Measurements from ENCODE around the gene DLG2. TPM values are rescaled to one million over a fixed set of nuclear protein-coding genes. Genes with fewer than 3 reads are reported as not detected.

The DLG2 gene
- total and polyA plus RNA-seq, 4 experiments from 2014 or later, result 0.78 to 2.7 (median 1.9) TPM

- Histone ChIP-seq H3K27ac (ENCODE audit: low read depth, low read length) (no peak overlapping the region), H3K4me3 (ENCODE audit: low read length in 2 of 2) (no peak overlapping the region), H3K4me1 (ENCODE audit: insufficient read depth, low read length) (no peaks in the 10 kb centered on the region), H3K27me3 (ENCODE audit: insufficient read depth, low read length) (no peaks in the 10 kb centered on the region), H3K36me3 (ENCODE audit: insufficient read depth, low read length) (no peaks in the 10 kb centered on the region), H3K9me3 (ENCODE audit: control insufficient read depth in 1 of 2, low read length in 2 of 2) (peaks cover 0 to 8% of the 10 kb centered on the region in 2 donors)
- ChIA-PET CTCF (ENCODE audit: partially characterized antibody) (no interaction called here), POLR2A (ENCODE audit: partially characterized antibody) (no interaction called here)
- Mint-ChIP-seq H3K27ac (no peak overlapping the region), H3K4me1 (no peaks in the 10 kb centered on the region), H3K27me3 (no peaks in the 10 kb centered on the region), H3K36me3 (peaks cover 2 to 12% of the 10 kb centered on the region in 2 donors), H3K4me3 (no peak overlapping the region), H3K9me3 (peaks cover 10 to 33% (median 24%) of the 10 kb centered on the region in 8 donors)
- intact Hi-C loops (cut with micrococcal nuclease), result no loop called here
- DNase-seq, result no peak
These were observed 101.5 kb downstream of the DLG2 start for GRCh38 chr11:85525686-85526085.

GRCh38 chr11:85517272-85517671 is 109.9 kb downstream of the DLG2 start:
- H3K4me3 Mint-ChIP-seq, result no peak overlapping the region
- peaks cover 6 to 35% (median 27%) of the 10 kb centered on the region in 8 donors for H3K9me3 Mint-ChIP-seq
- no peak for DNase-seq
- intact Hi-C loops (cut with micrococcal nuclease), result no loop called here
- Histone ChIP-seq H3K27me3 (ENCODE audit: insufficient read depth, low read length) (no peaks in the 10 kb centered on the region), H3K4me1 (ENCODE audit: insufficient read depth, low read length) (no peaks in the 10 kb centered on the region), H3K27ac (ENCODE audit: low read depth, low read length) (no peak overlapping the region), H3K9me3 (ENCODE audit: control insufficient read depth in 1 of 2, low read length in 2 of 2) (peaks cover 0 to 3% of the 10 kb centered on the region in 2 donors), H3K4me3 (ENCODE audit: low read length in 2 of 2) (no peak overlapping the region), H3K36me3 (ENCODE audit: insufficient read depth, low read length) (no peaks in the 10 kb centered on the region)
- H3K36me3 Mint-ChIP-seq, result peaks cover 2 to 3% of the 10 kb centered on the region in 2 donors
- ChIA-PET POLR2A (ENCODE audit: partially characterized antibody) (no interaction called here), CTCF (ENCODE audit: partially characterized antibody) (no interaction called here)
- no peak overlapping the region for H3K27ac Mint-ChIP-seq
- no peaks in the 10 kb centered on the region for H3K4me1 Mint-ChIP-seq
- H3K27me3 Mint-ChIP-seq, result peaks cover 0 to 2% of the 10 kb centered on the region in 2 donors

GRCh38 chr11:85495918-85496317 is 131.2 kb downstream of the DLG2 start:
- no peak overlapping the region for H3K4me3 Mint-ChIP-seq
- no peak for DNase-seq
- intact Hi-C loops (cut with micrococcal nuclease), result no loop called here
- peaks cover 0 to 7% (median under 1%) of the 10 kb centered on the region in 4 donors for H3K4me1 Mint-ChIP-seq
- Histone ChIP-seq H3K4me1 (ENCODE audit: insufficient read depth, low read length) (no peaks in the 10 kb centered on the region), H3K9me3 (ENCODE audit: control insufficient read depth in 1 of 2, low read length in 2 of 2) (no peaks in the 10 kb centered on the region), H3K27me3 (ENCODE audit: insufficient read depth, low read length) (no peaks in the 10 kb centered on the region), H3K36me3 (ENCODE audit: insufficient read depth, low read length) (no peaks in the 10 kb centered on the region), H3K4me3 (ENCODE audit: low read length in 2 of 2) (no peak overlapping the region), H3K27ac (ENCODE audit: low read depth, low read length) (no peak overlapping the region)
- POLR2A ChIA-PET (ENCODE audit: partially characterized antibody), result no interaction called here
- H3K9me3 Mint-ChIP-seq, result peaks cover 4 to 54% (median 43%) of the 10 kb centered on the region in 8 donors
- CTCF ChIA-PET (ENCODE audit: partially characterized antibody), result no interaction called here
- H3K27ac Mint-ChIP-seq, result no peak overlapping the region
- H3K36me3 Mint-ChIP-seq, result peaks cover 0 to 3% of the 10 kb centered on the region in 2 donors
- no peaks in the 10 kb centered on the region for H3K27me3 Mint-ChIP-seq

GRCh38 chr11:85494396-85494795 is 132.7 kb downstream of the DLG2 start:
- H3K4me1 Mint-ChIP-seq, result peaks cover 0 to 7% (median under 1%) of the 10 kb centered on the region in 4 donors
- ChIA-PET CTCF (ENCODE audit: partially characterized antibody) (no interaction called here), POLR2A (ENCODE audit: partially characterized antibody) (no interaction called here)
- H3K27me3 ChIP-seq (ENCODE audit: insufficient read depth, low read length), result no peaks in the 10 kb centered on the region
- no peaks in the 10 kb centered on the region for H3K9me3 ChIP-seq (ENCODE audit: control insufficient read depth in 1 of 2, low read length in 2 of 2)
- peaks cover 4 to 55% (median 41%) of the 10 kb centered on the region in 8 donors for H3K9me3 Mint-ChIP-seq
- H3K27ac ChIP-seq (ENCODE audit: low read depth, low read length), result no peak overlapping the region
- H3K27ac Mint-ChIP-seq, result no peak overlapping the region
- DNase-seq, result no peak
- no peak overlapping the region for H3K4me3 ChIP-seq (ENCODE audit: low read length in 2 of 2)
- no peaks in the 10 kb centered on the region for H3K36me3 ChIP-seq (ENCODE audit: insufficient read depth, low read length)
- H3K4me3 Mint-ChIP-seq, result no peak overlapping the region
- H3K36me3 Mint-ChIP-seq, result no peaks in the 10 kb centered on the region
- no peaks in the 10 kb centered on the region for H3K4me1 ChIP-seq (ENCODE audit: insufficient read depth, low read length)
- intact Hi-C loops (cut with micrococcal nuclease), result no loop called here
- H3K27me3 Mint-ChIP-seq, result no peaks in the 10 kb centered on the region

GRCh38 chr11:85485902-85486301 is 141.2 kb downstream of the DLG2 start:
- H3K27me3 Mint-ChIP-seq, result no peaks in the 10 kb centered on the region
- no peak overlapping the region for H3K27ac Mint-ChIP-seq
- no peaks in the 10 kb centered on the region for H3K4me1 ChIP-seq (ENCODE audit: insufficient read depth, low read length)
- peaks cover 2 to 75% (median 56%) of the 10 kb centered on the region in 8 donors for H3K9me3 Mint-ChIP-seq
- intact Hi-C loops (cut with micrococcal nuclease), result no loop called here
- H3K9me3 ChIP-seq (ENCODE audit: control insufficient read depth in 1 of 2, low read length in 2 of 2), result no peaks in the 10 kb centered on the region
- no peak overlapping the region for H3K4me3 Mint-ChIP-seq
- H3K27ac ChIP-seq (ENCODE audit: low read depth, low read length), result no peak overlapping the region
- no peaks in the 10 kb centered on the region for H3K36me3 ChIP-seq (ENCODE audit: insufficient read depth, low read length)
- H3K36me3 Mint-ChIP-seq, result peaks cover 5% of the 10 kb centered on the region in 2 donors
- no peak for DNase-seq
- POLR2A ChIA-PET (ENCODE audit: partially characterized antibody), result no interaction called here
- H3K4me1 Mint-ChIP-seq, result peaks cover 0 to 1% (median 0%) of the 10 kb centered on the region in 4 donors
- CTCF ChIA-PET (ENCODE audit: partially characterized antibody), result no interaction called here
- no peak overlapping the region for H3K4me3 ChIP-seq (ENCODE audit: low read length in 2 of 2)
- no peaks in the 10 kb centered on the region for H3K27me3 ChIP-seq (ENCODE audit: insufficient read depth, low read length)

GRCh38 chr11:85483861-85484260 is 143.3 kb downstream of the DLG2 start:
- Mint-ChIP-seq H3K9me3 (peaks cover 2 to 70% (median 49%) of the 10 kb centered on the region in 8 donors), H3K27ac (no peak overlapping the region), H3K4me1 (peaks cover 0 to 1% (median 0%) of the 10 kb centered on the region in 4 donors), H3K4me3 (no peak overlapping the region), H3K36me3 (peaks cover 5 to 8% of the 10 kb centered on the region in 2 donors), H3K27me3 (no peaks in the 10 kb centered on the region)
- ChIA-PET CTCF (ENCODE audit: partially characterized antibody) (no interaction called here), POLR2A (ENCODE audit: partially characterized antibody) (no interaction called here)
- no peak for DNase-seq
- no peaks in the 10 kb centered on the region for H3K9me3 ChIP-seq (ENCODE audit: control insufficient read depth in 1 of 2, low read length in 2 of 2)
- H3K4me3 ChIP-seq (ENCODE audit: low read length in 2 of 2), result no peak overlapping the region
- no peaks in the 10 kb centered on the region for H3K4me1 ChIP-seq (ENCODE audit: insufficient read depth, low read length)
- intact Hi-C loops (cut with micrococcal nuclease), result no loop called here
- no peaks in the 10 kb centered on the region for H3K27me3 ChIP-seq (ENCODE audit: insufficient read depth, low read length)
- H3K27ac ChIP-seq (ENCODE audit: low read depth, low read length), result no peak overlapping the region
- no peaks in the 10 kb centered on the region for H3K36me3 ChIP-seq (ENCODE audit: insufficient read depth, low read length)

- no peak for DNase-seq
- intact Hi-C loops (cut with micrococcal nuclease), result no loop called here
- H3K4me1 Mint-ChIP-seq, result peaks cover 0 to 1% (median 0%) of the 10 kb centered on the region in 4 donors
These were observed 145.3 kb downstream of the DLG2 start for GRCh38 chr11:85481862-85482261.

More at GRCh38 chr11:85481862-85482261, 145.3 kb downstream of the DLG2 start:
- peaks cover 0 to 50% (median 30%) of the 10 kb centered on the region in 8 donors for H3K9me3 Mint-ChIP-seq
- H3K27me3 ChIP-seq (ENCODE audit: insufficient read depth, low read length), result no peaks in the 10 kb centered on the region
- H3K36me3 ChIP-seq (ENCODE audit: insufficient read depth, low read length), result no peaks in the 10 kb centered on the region
- H3K27ac Mint-ChIP-seq, result no peak overlapping the region
- no peaks in the 10 kb centered on the region for H3K27me3 Mint-ChIP-seq
- H3K4me3 ChIP-seq (ENCODE audit: low read length in 2 of 2), result no peak overlapping the region
- peaks cover 2 to 6% of the 10 kb centered on the region in 2 donors for H3K36me3 Mint-ChIP-seq
- H3K4me3 Mint-ChIP-seq, result no peak overlapping the region
- no peak overlapping the region for H3K27ac ChIP-seq (ENCODE audit: low read depth, low read length)
- POLR2A ChIA-PET (ENCODE audit: partially characterized antibody), result no interaction called here
- no peaks in the 10 kb centered on the region for H3K4me1 ChIP-seq (ENCODE audit: insufficient read depth, low read length)
- CTCF ChIA-PET (ENCODE audit: partially characterized antibody), result no interaction called here
- no peaks in the 10 kb centered on the region for H3K9me3 ChIP-seq (ENCODE audit: control insufficient read depth in 1 of 2, low read length in 2 of 2)

Data from CD4-positive, alpha-beta memory T cell (primary cell).